NT2/D1 (cell line): ENCODE measurements around the gene PCDHB14.
"Not testable (repeated sequence)": the region's sequence is repeated elsewhere in the genome, so short reads cannot be mapped to it uniquely, and the experiment has no call there.

Experiments
- YY1 ChIP-seq: IDR thresholded peaks from 2 replicates; pipeline ENCODE4 v1.6.1; 2011; ENCODE audit not compliant: insufficient read length, insufficient read depth
- ZNF274 ChIP-seq: IDR thresholded peaks from 2 replicates; pipeline ENCODE4 v1.6.1; 2011; ENCODE audit warnings: mild to moderate bottlenecking, low read depth, low read length

GRCh38 chr5:141179876-141180275 is 43.3 kb upstream of the PCDHB14 start:
- not testable (repeated sequence) for TF ChIP-seq YY1, ZNF274
